HepG2 (cell line): ENCODE data around the gene TACC3. TPM values are rescaled to one million over a fixed set of nuclear protein-coding genes. Genes with fewer than 3 reads are reported as not detected.

ENCODE experiments used
- polyA plus RNA-seq, 8 experiments: library from polyadenylated mRNA; depleted of rRNA in 3 of 8; stranded (reverse) in 7 of 8; unstranded in 1 of 8; fragments of >200 nt; fragmentation: Illumina TruSeq in 4 of 8; extraction: Trizol in 4 of 8; gene quantifications; 2 replicates each; pipeline versions ENCODE4 v1.2.1 to v1.2.3, GENCODE V29; 2011 to 2016; ENCODE audit warnings: low read depth in 4 of 8, missing spikeins in 1 of 8, mixed read lengths in 1 of 8; ENCODE audit not compliant: insufficient read depth in 1 of 8
- small RNA-seq, 3 experiments: library from RNA; depleted of rRNA; stranded (forward); fragments of <200 nt; gene quantifications; one replicate each; pipeline ENCODE3, GENCODE V24; 2012; ENCODE audit warnings: low read depth in 2 of 3, low replicate concordance in 1 of 3; ENCODE audit not compliant: insufficient read length in 3 of 3, insufficient read depth in 2 of 3
- total RNA-seq, 5 experiments: library from RNA; depleted of rRNA; stranded (reverse); fragments of >200 nt; fragmentation: Illumina TruSeq; extraction: Trizol; gene quantifications; 2 replicates each; pipeline ENCODE4 v1.2.3, GENCODE V29; 2016; ENCODE audit warnings: low read depth in 1 of 5

TACC3 gene
- total and polyA plus RNA-seq, 2 of the 13 experiments (the other 11 are each of a cell fraction or from before 2014, with no cell fraction given) = 20.3 to 21.2 TPM

Small RNA genes within 50 kb of the gene (small RNA-seq; reads per million reads assigned to genes)
- gene RF00019 = 0 reads per million in 3 experiments

Other genes starting within 250 kb of the TACC3 start
- 0.62 and 1.1 TPM in 2 replicates for gene FAM53A, start 37.2 kb upstream of the TACC3 start, total RNA-seq (2016; rRNA removed; fragmentation: Illumina TruSeq; extraction: Trizol)
- gene FAM53A, start 37.2 kb upstream of the TACC3 start, polyA plus RNA-seq (2011; rRNA removed) = 0.46 and 0.48 TPM in 2 replicates
- 104 and 131 TPM in 2 replicates for gene SLBP, start 9.2 kb upstream of the TACC3 start, total RNA-seq (2016; rRNA removed; fragmentation: Illumina TruSeq; extraction: Trizol)
- gene SLBP, start 9.2 kb upstream of the TACC3 start, polyA plus RNA-seq (2011; rRNA removed) = 29.8 and 43.9 TPM in 2 replicates
- gene TMEM129, start 198 bp upstream of the TACC3 start, total RNA-seq (2016; rRNA removed; fragmentation: Illumina TruSeq; extraction: Trizol) = 15.5 and 25.8 TPM in 2 replicates
- gene TMEM129, start 198 bp upstream of the TACC3 start, polyA plus RNA-seq (2011; rRNA removed) = 19.0 and 36.1 TPM in 2 replicates
- gene FGFR3, start 71.8 kb downstream of the TACC3 start, total RNA-seq (2016; rRNA removed; fragmentation: Illumina TruSeq; extraction: Trizol) = 40.2 and 103 TPM in 2 replicates
- gene FGFR3, start 71.8 kb downstream of the TACC3 start, polyA plus RNA-seq (2011; rRNA removed) = 109 and 159 TPM in 2 replicates
- gene LETM1, start 134.6 kb downstream of the TACC3 start, total RNA-seq (2016; rRNA removed; fragmentation: Illumina TruSeq; extraction: Trizol) = 29.4 and 41.6 TPM in 2 replicates
- 9.7 and 14.7 TPM in 2 replicates for gene LETM1, start 134.6 kb downstream of the TACC3 start, polyA plus RNA-seq (2011; rRNA removed)
- 62.0 and 65.9 TPM in 2 replicates for gene NSD2, start 149.9 kb downstream of the TACC3 start, total RNA-seq (2016; rRNA removed; fragmentation: Illumina TruSeq; extraction: Trizol)
- 19.4 and 22.0 TPM in 2 replicates for gene NSD2, start 149.9 kb downstream of the TACC3 start, polyA plus RNA-seq (2011; rRNA removed)